ENCODE results near the gene ADAM30. TPM values are rescaled to one million over a fixed set of nuclear protein-coding genes. Genes with fewer than 3 reads are reported as not detected.

The ADAM30 gene
- total RNA-seq, 1 donor from 2014 or later = not detected

- Mint-ChIP-seq H3K27ac (ENCODE audit: unreplicated experiment) (no peak overlapping the region), H3K4me3 (ENCODE audit: unreplicated experiment) (no peak overlapping the region), H3K9me3 (ENCODE audit: unreplicated experiment) (peaks cover 3% of the 10 kb centered on the region), H3K36me3 (ENCODE audit: unreplicated experiment) (peaks cover under 1% of the 10 kb centered on the region), H3K4me1 (ENCODE audit: low read depth, unreplicated experiment) (no peaks in the 10 kb centered on the region), H3K27me3 (ENCODE audit: unreplicated experiment) (no peaks in the 10 kb centered on the region)
- no peak for TF ChIP-seq CTCF (IDR thresholded peaks at IDR 0.05; ENCODE audit: partially characterized antibody, unreplicated experiment)
- DNase-seq = no peak
These were observed 2.3 kb downstream of the ADAM30 start for GRCh38 chr1:119893827-119894700.

GRCh38 chr1:119893238-119893791 is 3.0 kb downstream of the ADAM30 start:
- Mint-ChIP-seq H3K4me3 (ENCODE audit: unreplicated experiment) (no peak overlapping the region), H3K27ac (ENCODE audit: unreplicated experiment) (no peak overlapping the region), H3K27me3 (ENCODE audit: unreplicated experiment) (peaks cover 1% of the 10 kb centered on the region), H3K9me3 (ENCODE audit: unreplicated experiment) (peaks cover 7% of the 10 kb centered on the region), H3K36me3 (ENCODE audit: unreplicated experiment) (peaks cover 8% of the 10 kb centered on the region), H3K4me1 (ENCODE audit: low read depth, unreplicated experiment) (no peaks in the 10 kb centered on the region)
- no peak for TF ChIP-seq CTCF (IDR thresholded peaks at IDR 0.05; ENCODE audit: partially characterized antibody, unreplicated experiment)
- DNase-seq = no peak

GRCh38 chr1:119891386-119891785 is 4.9 kb downstream of the ADAM30 start:
- peaks cover 8% of the 10 kb centered on the region for H3K9me3 Mint-ChIP-seq (ENCODE audit: unreplicated experiment)
- no peak overlapping the region for H3K4me3 Mint-ChIP-seq (ENCODE audit: unreplicated experiment)
- no peaks in the 10 kb centered on the region for H3K4me1 Mint-ChIP-seq (ENCODE audit: low read depth, unreplicated experiment)
- TF ChIP-seq CTCF (IDR thresholded peaks at IDR 0.05; ENCODE audit: partially characterized antibody, unreplicated experiment) = no peak
- peaks cover 1% of the 10 kb centered on the region for H3K27me3 Mint-ChIP-seq (ENCODE audit: unreplicated experiment)
- H3K27ac Mint-ChIP-seq (ENCODE audit: unreplicated experiment) = no peak overlapping the region
- no peak for DNase-seq
- peaks cover 17% of the 10 kb centered on the region for H3K36me3 Mint-ChIP-seq (ENCODE audit: unreplicated experiment)

GRCh38 chr1:119888476-119888875 is 7.8 kb downstream of the ADAM30 start:
- Mint-ChIP-seq H3K36me3 (ENCODE audit: unreplicated experiment) (peaks cover 17% of the 10 kb centered on the region), H3K9me3 (ENCODE audit: unreplicated experiment) (peaks cover 7% of the 10 kb centered on the region), H3K27ac (ENCODE audit: unreplicated experiment) (no peak overlapping the region), H3K27me3 (ENCODE audit: unreplicated experiment) (peaks cover 1% of the 10 kb centered on the region), H3K4me3 (ENCODE audit: unreplicated experiment) (no peak overlapping the region), H3K4me1 (ENCODE audit: low read depth, unreplicated experiment) (no peaks in the 10 kb centered on the region)
- DNase-seq = no peak
- no peak for TF ChIP-seq CTCF (IDR thresholded peaks at IDR 0.05; ENCODE audit: partially characterized antibody, unreplicated experiment)

- no peak overlapping the region for H3K27ac Mint-ChIP-seq (ENCODE audit: unreplicated experiment)
- no peak overlapping the region for H3K4me3 Mint-ChIP-seq (ENCODE audit: unreplicated experiment)
- no peak for TF ChIP-seq CTCF (IDR thresholded peaks at IDR 0.05; ENCODE audit: partially characterized antibody, unreplicated experiment)
- DNase-seq = no peak
- peaks cover 1% of the 10 kb centered on the region for H3K27me3 Mint-ChIP-seq (ENCODE audit: unreplicated experiment)
- no peaks in the 10 kb centered on the region for H3K4me1 Mint-ChIP-seq (ENCODE audit: low read depth, unreplicated experiment)
- H3K9me3 Mint-ChIP-seq (ENCODE audit: unreplicated experiment) = peaks cover 7% of the 10 kb centered on the region
- peaks cover 17% of the 10 kb centered on the region for H3K36me3 Mint-ChIP-seq (ENCODE audit: unreplicated experiment)
These were observed 8.9 kb downstream of the ADAM30 start for GRCh38 chr1:119887427-119887826.

Data from glutamatergic neuron (in vitro differentiated cells).